HG03442 (cell line): ENCODE data around the gene CA9.

Experiments
- ATAC-seq: cut with Tn5 transposase; IDR thresholded peaks from one replicate; pipeline ENCODE4 v1.9.1; 2021; ENCODE audit warnings: mild to moderate bottlenecking, moderate library complexity; ENCODE audit not compliant: unreplicated experiment

CA9 gene

DNA sequence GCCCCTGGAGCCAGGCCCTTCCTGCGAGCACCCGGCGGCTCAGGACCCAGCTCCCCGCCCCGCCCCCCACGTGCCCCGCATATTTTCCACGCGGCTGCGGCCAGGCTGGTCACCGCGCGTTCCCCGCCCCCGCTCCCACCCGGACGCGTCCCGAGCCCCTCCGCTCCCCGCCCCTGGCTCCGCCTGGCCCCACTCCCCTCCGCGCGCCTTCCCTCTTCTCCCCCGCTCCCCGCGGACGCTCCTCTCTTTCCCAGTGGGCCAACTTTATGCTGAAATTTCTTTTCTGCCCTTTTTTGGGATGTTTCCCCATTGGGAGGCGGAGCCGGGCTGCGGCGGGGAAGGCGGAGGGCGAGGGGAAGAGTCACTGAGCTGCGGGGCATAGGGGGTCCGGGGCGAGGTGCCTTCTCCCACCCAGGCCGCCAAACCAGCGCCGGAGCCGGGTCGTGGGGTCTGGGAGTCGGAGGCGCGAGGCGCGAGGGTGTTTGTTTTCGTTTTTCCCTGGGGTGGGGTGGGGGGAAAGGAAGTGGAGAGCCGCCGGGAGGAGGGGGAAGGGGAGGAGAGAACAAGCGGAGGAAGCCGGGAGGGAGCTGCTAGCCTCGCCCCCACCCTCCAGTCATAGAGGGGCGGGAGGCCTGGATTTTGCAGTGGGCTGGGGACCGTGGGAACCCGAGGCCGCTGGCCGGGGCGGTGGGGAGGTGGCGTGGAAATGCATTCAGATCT lies 17.0 kb downstream of the CA9 start:
- ATAC-seq, result no peak

DNA sequence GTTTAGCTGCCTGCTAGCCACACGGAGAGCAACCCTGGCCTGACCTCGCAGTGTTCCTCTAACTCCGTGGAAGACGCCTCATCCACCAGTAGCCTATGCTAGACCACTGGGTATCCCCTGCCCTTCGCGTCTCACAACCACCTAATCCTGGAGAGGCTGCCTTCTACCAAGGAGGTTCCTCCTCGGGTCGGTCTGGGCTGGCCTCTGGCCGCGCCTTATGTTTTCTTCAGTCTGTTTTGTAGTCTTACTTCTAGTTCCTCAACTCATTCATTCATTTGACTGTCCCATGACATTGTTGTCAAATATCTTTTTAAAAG lies 17.6 kb downstream of the CA9 start:
- no peak for ATAC-seq

DNA sequence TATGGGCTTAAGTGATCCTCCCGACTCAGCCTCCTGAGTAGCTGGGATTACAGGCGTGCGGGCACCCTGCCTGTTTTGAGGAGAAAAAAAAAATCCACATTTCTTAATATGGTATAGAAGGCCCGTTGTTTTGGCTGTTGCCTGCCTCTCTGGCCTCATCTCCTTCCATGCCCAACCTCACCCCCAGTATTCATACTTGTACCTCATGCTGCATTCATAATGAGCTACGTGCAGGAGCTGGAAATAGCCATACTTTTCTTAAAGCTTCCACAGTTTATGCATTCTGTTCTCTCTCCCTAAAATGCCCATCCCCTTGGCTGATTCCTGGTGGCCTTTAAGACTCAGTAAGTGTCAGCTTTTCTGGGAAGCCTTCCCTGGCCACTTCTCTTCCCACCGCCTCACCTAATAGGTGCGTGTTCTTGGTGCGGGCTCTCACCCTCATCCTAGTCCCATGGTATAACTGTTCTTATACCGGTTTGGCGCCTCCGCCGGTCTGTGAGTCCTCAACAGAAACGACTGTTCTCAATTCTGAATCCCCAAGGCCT lies 18.1 kb downstream of the CA9 start:
- ATAC-seq, result no peak

DNA sequence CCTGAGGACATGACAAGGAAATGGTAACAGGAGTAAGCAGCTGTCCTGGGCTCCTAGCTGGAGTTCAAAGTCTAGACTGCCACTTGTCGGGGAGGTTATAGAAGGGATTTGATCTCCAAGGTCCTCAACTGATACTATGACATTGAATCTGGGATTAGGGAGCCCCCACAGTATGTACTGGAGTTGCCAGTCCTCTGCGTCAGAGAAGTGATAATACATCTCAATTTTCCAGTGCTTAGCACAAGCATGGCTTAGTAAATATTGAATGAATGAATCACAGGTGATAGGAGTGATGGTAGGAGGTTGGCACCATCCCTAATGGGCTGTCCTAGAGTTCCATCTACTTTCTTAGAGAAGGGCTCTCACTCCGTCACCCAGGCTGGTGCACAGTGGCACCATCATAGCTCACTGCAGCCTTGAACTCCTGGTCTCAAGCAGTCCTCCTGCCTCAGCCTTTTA lies 22.2 kb downstream of the CA9 start:
- no peak for ATAC-seq

DNA sequence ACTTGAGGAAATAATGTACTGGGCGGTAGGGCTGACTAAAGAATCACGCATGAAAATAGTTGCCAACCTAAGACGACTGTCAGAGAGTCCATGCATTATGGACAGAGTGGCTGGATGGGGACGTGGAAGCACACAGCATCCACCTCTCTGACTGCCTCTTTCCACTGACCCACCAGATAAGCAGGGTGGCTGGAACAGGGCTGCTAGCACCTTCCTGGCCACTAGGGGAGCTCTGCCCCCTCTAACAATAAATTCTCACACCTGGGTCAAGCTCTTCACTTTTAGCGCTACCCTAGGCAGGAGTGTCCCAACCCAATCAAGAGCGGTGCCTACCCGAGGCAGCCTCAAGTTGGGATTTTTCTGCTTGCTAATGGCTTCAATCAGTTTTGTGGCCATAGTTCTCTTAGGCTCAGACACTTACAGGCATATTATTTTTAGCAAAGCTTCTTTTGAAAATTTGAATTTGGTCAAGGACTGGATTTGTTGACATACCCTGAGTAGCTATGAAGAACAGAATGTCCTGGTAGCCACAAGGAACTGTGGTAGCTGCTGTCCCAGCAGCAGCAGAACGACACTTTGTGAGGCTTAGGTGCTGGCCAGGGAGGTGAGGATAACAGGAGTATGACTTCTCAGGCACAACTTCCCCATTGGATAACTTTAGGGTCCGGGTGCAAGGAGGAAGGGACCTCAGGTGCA lies 22.9 kb downstream of the CA9 start:
- peak; percentile 74 for ATAC-seq

DNA sequence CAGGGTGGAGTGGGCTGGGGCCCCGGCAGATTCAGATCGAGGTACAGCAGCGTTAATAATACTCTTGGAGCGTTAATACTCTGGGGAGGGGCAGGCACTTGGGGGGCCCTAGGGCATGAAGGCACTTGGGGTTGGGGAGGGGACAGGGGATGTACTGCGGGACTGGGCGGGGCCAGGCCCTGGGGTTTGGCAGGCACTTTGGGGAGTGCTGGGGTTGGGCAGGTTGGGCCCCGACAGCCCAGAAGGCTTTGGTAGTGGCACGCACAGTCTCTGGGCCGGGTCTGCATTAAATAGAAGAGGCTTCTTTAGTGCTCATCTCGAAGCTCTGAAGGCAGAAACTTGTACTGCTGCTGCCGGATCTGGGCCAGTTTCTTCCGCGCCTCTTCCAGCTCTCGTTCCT lies 23.8 kb downstream of the CA9 start:
- ATAC-seq, result no peak

DNA sequence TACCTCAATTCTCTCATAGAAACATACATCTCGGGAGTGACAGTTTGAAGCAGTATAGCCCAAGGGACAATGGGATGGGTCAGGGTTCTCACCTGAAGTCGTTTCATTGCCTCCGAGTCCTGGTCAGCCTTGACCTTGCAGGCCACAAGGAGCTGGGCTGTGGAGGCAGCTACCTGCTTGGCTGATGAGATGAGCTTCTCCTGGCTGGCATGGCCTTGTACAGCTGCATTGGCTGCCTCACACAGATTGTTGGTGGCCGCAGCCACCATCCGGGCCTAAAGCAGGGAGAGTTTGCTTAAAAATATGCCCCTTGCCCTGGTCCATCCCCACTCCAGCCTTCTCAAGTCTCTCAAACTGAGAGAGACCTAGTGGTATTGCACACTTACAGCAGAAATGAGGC lies 24.5 kb downstream of the CA9 start:
- no peak for ATAC-seq

DNA sequence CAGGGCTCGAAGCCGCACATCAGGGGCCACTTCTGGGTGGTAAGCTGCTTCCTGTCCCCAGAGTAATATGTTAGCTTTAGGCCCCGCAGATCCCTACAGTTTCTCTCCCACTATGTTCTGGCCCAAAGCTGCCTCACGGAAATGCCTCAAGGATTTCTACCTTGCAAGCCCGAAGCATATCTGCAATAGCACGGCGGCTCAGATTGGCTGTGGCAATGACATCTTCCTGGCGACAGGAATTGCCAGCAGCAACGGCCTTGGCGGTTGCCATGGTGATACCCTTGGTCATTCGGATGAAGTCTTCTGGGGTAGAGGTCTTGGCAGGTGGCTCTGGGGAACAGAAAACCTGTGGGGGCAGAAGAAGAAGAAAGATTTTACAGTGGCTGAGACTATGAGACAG lies 26.3 kb downstream of the CA9 start:
- no peak for ATAC-seq

DNA sequence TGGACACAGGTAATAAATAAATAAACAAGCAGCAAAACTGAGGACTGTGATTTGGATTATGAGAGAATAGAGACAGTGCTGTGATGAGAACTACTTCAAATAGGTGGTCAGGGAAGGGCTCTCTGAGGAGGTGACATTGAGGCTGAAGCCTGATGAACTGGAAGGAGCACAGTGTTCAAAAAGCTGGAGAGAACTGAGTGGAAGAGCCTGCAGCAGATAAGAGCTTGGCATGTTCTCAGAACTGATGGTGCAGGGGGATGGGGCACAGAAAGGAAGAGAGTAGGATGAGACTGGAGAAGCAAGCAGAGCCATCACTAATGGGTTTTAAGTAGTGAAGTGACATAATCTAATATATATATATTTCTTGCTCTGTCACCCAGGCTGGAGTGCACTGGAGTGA lies 27.2 kb downstream of the CA9 start:
- no peak for ATAC-seq

DNA sequence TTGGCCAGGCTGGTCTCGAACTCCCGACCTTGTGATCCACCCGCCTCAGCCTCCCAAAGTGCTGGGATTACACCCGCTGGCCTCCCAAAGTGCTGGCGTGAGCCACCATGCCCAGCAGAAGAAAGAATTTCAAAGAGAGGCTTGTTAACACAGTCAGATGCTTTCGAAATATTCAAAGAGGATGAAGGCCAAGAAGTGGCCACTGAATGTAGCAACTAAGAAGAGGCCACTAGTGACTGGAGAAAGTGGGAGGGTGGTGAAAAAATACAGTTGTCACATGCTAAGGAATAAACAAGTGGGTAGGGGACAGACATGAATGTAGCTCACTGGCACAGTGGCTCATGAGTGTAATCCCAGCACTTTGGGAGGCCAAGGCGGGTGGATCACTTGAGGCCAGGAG lies 29.0 kb downstream of the CA9 start:
- ATAC-seq, result no peak

DNA sequence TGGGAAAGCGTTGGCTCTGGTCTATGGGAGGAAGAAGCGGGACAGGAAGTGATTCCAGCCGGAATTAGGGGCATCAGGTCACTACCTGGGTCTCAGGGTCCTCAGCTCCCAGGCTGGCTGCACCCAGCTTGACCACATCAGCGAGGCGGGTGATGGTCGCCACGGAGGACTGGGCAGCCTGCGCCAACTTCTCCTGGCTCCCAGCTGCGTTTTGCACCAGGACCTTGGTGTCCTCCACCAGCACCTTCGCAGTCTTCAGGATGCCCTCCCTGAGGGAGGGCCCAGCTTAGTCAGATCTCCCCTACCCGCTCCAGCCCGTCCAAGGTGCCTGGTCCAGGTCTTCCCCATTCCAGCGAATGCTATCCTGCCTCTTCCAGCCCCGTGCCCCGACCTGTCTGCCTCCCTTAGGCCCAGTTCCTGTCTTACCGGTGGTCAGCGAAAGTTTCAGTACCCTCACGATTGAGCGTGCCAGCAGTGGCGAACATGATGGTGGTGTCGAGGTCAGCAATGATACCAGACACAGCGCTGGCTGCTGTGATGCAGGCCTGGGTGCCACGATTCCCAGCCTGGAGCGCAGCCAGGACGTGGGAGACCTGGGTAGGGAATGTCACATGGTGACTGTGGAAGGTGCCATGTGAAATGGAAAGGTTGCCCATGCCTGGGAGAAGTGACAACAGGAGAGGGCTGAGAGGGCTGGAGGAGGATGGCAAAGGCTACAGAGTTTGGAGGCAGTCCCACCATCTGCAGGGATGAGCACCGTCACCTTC lies 30.4 kb downstream of the CA9 start:
- no peak for ATAC-seq

DNA sequence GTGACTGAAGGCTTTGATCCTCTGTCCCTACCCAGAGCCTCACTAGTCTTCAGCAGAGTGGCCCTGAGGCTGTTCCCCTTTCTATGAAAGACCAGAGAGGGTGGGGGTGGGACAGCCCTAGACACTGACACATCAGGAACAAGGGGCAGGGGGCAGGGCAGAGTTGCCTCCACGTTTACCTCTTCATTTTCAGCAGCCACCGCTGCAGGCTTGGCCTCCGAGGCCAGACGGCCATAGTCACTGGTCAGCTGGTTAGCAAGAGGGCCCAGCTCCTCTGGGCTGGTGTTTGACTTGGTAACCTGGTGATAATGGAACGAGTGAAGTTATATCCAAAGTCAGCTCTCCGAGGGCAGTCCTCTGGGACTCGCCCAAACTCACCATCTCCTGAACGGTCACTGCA lies 31.6 kb downstream of the CA9 start:
- ATAC-seq, result no peak

DNA sequence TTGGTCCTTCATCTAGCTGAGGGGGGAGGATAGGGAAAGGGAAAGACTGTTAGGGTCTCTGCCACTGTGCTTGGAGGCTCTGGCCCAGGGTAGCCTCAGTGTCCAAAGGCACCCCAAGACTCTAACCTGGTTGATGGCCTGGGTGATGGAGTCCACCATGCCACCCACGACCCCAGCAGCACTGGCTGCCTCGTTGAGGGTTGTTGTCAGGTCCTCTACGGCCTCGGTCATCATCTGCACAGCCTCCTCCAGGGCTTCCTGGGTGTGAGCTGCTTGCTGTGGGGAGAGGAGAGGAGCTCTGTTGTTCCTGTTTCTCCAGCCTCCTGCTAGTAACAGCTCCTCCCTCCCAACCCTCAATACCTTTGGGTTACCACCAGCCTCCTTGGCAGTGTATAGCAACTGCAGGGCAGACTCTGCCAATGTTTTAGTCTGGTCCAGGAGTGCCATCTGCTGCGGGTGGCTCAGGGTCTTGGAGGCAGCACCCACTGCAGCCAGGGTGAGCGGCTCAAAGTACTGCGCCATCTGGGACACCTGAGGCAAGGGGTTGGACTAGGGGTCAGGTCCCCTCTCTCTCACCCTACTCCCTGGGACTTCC lies 32.2 kb downstream of the CA9 start:
- no peak for ATAC-seq

DNA sequence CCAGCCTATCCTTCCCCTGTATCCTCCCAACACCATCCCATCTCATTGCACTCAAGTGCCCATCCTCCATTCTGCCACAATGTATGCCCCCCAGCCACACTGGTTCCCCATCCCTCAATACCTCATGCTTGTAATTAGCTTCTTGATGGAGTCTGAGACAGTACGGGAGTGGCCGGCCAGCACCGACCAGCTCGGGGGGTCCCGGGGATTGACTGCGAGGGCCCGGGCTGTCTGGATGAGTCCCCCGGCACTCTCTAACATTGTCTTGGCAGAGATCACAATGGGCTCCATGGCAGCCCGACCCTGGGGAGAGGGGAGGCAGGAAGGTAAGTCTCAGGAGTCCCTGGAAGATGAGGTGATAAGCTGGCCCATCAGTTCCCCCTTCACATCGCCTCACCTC lies 33.2 kb downstream of the CA9 start:
- ATAC-seq, result no peak

DNA sequence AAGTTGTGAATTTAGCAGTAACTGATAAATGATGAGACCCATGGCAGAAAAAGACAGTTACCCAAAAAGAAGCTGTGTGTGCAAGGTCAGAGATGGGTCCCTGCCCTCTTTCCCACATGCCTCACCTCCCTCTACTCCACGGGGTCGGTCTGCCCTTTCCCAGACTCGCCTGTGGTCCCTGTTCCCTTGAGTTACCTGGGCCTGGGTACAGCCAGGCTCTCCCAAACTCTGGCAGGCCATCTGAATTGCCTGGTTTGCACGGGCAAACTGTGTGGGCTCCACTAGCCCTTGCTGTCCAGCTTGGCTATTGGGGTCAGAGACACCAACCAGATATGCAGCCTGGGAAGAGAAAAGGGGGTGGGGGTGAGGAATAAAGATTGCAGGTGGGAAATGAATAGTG lies 34.4 kb downstream of the CA9 start:
- no peak for ATAC-seq

DNA sequence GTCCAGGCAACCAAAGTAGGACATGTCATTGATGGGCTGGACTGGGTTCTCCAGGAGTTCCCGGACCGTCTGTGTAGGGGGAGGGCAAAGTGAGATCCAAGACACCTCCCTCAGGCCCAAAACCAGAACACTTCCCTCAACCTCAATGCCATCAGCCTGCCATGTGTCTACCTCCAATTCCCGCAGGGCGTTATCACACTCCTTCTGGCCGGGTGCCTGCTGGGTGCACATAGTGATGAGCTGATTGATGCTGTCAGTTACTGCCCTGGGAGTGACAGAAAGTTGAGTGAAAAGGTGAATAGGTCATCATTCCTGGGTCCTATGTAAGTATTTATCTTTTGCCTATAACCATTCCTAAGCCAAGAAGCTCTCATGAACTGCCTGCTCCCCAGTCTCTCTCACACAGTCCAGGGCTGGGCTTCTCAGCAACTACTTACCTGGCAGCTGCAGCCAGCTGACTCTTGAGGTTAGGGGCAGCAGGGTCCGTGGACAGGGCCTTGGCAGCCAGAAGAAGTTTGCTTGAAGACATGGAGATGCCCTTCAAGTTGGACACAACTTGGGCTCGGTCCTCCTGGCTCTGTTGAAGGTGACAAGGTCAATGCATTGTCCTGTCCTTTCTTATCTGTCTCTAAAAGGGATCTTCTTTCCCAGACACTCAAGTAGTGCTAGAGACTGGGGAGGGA lies 37.2 kb downstream of the CA9 start:
- ATAC-seq, result no peak

DNA sequence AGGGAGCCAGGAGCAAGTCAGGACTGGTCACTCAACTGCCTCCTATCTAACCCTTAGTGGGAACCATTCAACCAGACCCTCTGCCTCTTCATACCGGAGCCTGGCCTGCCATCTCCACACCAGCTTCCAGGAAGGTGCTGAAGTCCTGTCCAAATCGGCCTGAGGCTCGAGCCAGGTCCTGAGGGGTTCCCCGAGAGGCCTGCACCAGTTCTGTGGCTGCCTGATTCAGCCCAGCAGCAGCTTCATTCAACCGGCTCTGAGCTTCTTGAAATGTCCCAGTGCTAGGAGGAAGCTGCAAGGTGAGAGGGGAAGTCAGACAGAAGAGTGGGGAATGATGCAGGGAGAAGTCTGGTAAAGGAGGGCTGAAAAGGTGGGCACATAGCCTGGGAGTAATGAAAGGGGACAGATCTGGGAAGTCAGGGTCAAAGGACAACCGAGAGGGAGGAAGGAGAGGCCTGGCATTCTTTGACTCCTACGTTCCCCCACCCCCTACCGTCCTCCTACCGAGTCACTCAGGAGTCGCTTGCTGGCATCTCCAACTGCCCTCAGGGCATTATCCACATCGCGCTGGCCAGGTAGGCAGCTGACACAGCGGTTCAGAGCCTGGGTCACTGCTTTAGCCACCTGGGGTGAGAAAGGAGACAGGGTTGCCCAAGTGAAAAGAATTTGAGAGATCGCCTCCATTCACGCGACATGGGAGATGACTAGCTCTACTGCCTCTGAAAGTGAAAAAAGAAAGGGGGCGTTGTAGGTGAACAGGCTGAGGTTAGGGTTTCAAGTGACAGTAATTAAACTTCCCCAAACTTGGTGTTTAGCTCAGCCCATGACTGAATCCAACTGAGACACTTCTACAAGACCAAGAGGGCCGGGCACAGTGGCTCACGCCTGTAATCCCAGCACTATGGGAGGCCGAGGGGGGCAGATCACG lies 38.0 kb downstream of the CA9 start:
- no peak for ATAC-seq

DNA sequence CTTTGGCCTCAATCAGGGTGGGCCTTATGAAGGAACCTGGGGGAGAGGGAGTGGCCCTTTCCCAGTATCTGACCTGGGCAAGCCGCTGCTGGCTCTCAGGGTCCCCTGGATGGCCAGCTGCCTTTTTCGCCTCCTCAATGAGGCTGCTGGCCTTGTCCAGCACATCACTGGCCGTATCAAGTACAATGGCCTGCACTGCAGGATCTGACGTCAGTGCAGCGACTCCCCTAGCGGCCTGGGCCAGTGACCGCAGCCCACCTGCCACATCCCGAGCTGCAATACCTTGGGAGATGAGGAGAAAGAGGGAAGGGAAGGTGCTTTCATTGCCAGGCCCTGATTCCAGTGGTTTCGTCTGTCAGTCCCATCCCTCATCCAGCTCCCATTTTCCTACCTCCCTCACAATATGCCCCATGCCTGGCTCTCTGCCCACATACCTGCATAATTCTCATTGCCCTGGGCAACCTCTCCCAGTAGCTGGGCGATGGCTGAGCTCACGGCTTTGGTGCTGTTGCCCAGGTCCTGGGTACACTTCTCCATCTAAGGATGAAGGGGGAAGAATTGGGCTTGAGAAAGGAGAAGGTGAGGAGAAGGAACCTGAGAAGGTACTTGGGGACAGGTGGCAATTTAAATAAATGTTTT lies 39.2 kb downstream of the CA9 start:
- no peak for ATAC-seq

DNA sequence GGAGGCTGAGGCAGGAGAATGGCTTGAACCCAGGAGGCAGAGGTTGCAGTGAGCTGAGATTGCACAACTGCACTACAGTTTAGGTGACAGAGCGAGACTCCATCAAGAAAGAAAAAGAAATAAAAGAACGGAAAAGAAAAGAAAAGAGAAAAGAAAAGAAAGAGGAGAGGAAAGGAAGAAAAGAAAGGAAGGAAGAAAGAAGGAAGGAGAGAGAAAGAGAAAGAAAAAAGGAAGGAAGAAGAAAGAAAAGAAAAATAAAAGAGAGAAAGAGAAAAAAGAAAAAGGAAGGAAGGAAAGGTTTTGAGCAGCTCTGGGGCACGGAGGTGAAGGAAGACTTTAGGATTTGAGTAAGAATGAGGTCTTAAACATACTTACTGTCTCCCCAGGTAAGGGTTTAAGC lies 39.9 kb downstream of the CA9 start:
- no peak for ATAC-seq
